Right kidney (tissue), 9 donors: ENCODE measurements around the gene LAMA5.

Experiments used
- DNase-seq: peaks from one replicate; pipeline ENCODE4 v3.0.0-alpha.2; 2016
- long read RNA-seq, 8 donors: transcript quantifications; one replicate each; lab custom pipeline, GENCODE V29; 2026

Gene LAMA5, protein sequence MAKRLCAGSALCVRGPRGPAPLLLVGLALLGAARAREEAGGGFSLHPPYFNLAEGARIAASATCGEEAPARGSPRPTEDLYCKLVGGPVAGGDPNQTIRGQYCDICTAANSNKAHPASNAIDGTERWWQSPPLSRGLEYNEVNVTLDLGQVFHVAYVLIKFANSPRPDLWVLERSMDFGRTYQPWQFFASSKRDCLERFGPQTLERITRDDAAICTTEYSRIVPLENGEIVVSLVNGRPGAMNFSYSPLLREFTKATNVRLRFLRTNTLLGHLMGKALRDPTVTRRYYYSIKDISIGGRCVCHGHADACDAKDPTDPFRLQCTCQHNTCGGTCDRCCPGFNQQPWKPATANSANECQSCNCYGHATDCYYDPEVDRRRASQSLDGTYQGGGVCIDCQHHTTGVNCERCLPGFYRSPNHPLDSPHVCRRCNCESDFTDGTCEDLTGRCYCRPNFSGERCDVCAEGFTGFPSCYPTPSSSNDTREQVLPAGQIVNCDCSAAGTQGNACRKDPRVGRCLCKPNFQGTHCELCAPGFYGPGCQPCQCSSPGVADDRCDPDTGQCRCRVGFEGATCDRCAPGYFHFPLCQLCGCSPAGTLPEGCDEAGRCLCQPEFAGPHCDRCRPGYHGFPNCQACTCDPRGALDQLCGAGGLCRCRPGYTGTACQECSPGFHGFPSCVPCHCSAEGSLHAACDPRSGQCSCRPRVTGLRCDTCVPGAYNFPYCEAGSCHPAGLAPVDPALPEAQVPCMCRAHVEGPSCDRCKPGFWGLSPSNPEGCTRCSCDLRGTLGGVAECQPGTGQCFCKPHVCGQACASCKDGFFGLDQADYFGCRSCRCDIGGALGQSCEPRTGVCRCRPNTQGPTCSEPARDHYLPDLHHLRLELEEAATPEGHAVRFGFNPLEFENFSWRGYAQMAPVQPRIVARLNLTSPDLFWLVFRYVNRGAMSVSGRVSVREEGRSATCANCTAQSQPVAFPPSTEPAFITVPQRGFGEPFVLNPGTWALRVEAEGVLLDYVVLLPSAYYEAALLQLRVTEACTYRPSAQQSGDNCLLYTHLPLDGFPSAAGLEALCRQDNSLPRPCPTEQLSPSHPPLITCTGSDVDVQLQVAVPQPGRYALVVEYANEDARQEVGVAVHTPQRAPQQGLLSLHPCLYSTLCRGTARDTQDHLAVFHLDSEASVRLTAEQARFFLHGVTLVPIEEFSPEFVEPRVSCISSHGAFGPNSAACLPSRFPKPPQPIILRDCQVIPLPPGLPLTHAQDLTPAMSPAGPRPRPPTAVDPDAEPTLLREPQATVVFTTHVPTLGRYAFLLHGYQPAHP (N-terminal part only)
- long read RNA-seq, donor 1, partial matches to known transcripts, result 0 of 2 reads
- long read RNA-seq, donor 1, other reads (novel, unspliced or antisense), result 0 of 2 reads
- long read RNA-seq, donor 2, partial matches to known transcripts, result 2,281 of 4,128 reads
- long read RNA-seq, donor 2, other reads (novel, unspliced or antisense), result 1,846 of 4,128 reads
- long read RNA-seq, donor 3, partial matches to known transcripts, result 47 of 48 reads
- long read RNA-seq, donor 3, other reads (novel, unspliced or antisense), result 0 of 48 reads
- long read RNA-seq, donor 4, partial matches to known transcripts, result 13 of 17 reads
- long read RNA-seq, donor 4, other reads (novel, unspliced or antisense), result 0 of 17 reads
- long read RNA-seq, donor 5, partial matches to known transcripts, result 70 of 113 reads
- long read RNA-seq, donor 5, other reads (novel, unspliced or antisense), result 41 of 113 reads
- long read RNA-seq, donor 6, transcript LAMA5-212 (4 exons, 780 nt), result major isoform, 5 of 24 reads
- long read RNA-seq, donor 6, partial matches to known transcripts, result 18 of 24 reads
- long read RNA-seq, donor 6, other reads (novel, unspliced or antisense), result 0 of 24 reads
- long read RNA-seq, donor 7, partial matches to known transcripts, result 2,759 of 5,190 reads
- long read RNA-seq, donor 7, other reads (novel, unspliced or antisense), result 2,426 of 5,190 reads
- long read RNA-seq, donor 8, partial matches to known transcripts, result 1,646 of 2,892 reads
- long read RNA-seq, donor 8, other reads (novel, unspliced or antisense), result 1,242 of 2,892 reads

DNA sequence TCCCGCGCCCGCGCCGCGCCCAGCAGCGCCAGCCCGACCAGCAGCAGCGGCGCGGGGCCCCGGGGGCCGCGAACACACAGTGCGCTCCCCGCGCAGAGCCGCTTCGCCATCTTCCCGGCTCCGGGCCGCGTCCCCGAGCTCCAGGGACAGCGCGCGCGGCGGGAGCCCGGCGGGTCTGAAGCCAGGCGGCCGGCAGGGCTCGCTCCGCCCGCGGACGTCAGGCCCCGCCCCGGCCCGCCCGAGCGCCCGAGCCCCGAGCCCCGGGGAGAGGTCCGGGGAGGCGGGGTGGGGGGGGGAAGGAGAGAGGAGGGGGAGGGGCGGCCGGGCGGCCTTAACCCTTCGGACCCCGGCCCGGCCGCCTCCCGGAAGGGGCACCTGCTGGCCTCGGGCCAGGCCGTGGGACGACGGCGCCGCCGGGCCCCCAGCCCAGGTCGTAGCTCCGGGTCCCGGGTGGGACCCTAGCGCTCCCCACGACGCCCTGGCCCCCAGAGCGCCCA, at the start of gene LAMA5:
Gene LAMA5 (minus strand): TSS at position 177 of the 497 bp plus-strand sequence. CDS start 67 bp downstream, at position 110.
- DNase-seq, result no peak

DNA sequence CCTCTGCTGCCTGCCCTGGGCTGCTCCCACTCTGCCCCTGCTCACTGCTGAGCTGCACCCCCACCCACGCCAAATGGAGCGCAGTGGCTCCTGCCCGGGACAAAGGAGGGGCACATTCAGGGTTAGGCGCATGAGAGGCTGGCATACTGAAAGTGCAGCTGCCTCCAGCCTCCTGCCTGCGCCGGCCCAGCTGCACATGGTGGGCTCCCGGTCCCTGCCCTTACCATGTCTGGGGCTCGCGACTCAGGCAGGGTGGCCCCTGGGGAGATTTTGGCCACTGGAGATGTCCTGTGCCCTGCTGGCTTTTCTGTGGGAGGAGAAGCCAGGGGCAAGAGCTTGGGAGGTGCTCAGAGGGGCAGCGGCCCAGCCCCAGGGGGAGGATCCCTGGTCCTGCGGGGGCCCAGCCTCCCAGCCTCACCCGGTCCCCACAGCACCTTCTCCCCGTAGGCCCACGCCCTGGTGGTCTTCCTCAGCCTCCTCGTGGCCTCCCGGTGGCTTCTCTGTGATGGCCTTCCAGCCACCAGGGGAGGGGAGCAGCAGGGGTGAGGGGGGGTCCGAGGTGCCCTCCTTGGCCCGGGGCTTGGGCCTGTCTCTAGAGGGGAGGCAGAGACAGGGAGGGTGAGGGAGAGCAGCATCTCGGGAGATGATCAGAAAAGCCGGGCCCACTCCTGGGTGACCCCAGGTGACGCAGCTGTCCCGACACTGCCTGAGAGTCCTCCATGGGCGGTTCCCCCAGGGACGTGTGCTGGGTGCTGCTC, 48.4 kb upstream of the LAMA5 start:
- DNase-seq, result no peak

DNA sequence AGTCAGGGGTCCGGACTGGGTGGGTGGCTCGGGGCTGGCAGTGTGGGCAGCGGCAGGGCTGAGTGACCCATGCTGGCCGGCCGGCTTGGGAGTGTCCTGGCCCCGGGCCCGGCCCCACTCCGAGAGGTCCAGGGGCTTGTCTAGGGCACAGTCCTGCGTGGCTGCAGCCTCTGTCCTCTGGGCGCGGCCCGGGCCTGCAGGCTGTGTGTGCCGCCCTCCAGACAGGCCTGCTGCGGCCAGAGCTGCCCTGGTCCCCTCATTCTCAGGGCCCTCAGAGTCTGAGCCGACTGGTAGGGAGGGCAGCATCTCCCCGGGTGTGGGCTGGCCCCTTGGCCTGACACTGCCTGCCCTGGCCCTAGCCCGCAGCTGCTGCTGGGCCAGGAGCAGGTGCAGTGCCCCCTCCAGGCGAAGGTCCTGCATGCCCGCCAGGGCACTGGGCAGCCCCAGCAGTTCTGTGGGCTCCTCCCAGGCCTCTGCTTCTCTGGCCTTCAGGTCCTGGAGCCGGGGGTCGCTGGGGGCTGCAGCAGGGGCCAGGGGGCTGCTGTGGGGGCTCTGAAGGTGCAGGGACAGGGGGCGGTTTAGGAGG, 46.9 kb upstream of the LAMA5 start:
- DNase-seq, result no peak

DNA sequence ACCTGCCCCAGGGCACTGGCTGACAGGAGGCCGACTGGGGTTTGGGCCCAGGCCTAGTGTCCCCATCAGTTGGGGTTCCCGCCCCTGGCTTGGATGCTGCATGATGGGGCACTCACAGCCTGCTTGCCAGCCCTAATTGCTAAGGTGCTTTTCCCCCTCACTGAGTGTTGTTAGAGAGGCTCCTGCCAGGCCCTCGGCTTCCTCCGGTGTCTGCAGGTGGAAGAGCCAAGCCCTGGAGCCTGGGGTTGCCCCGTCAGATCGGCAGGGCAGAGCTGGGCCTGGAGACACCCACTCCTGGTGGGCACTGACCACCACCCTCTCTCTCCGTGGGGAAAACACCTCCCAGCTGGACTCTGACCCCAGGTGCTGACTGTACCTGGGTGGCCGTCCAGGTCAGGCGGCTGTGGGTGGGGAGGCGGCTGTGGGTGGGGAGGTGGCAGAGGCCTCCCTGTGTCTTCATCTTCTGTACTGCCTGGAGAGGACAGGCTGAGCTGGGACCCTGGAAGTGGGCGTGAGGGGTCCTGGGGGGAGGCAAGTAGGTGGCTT, 46.0 kb upstream of the LAMA5 start:
- no peak for DNase-seq

GRCh38 chr20:62412194-62413024, 45.3 kb upstream of the LAMA5 start:
- DNase-seq, result no peak

- DNase-seq, result no peak
Observed at GRCh38 chr20:62411479-62412193, 44.5 kb upstream of the LAMA5 start.

GRCh38 chr20:62410746-62411478, 43.8 kb upstream of the LAMA5 start:
- DNase-seq, result no peak

GRCh38 chr20:62409931-62410745, 43.0 kb upstream of the LAMA5 start:
- DNase-seq, result peak; percentile 66

DNA sequence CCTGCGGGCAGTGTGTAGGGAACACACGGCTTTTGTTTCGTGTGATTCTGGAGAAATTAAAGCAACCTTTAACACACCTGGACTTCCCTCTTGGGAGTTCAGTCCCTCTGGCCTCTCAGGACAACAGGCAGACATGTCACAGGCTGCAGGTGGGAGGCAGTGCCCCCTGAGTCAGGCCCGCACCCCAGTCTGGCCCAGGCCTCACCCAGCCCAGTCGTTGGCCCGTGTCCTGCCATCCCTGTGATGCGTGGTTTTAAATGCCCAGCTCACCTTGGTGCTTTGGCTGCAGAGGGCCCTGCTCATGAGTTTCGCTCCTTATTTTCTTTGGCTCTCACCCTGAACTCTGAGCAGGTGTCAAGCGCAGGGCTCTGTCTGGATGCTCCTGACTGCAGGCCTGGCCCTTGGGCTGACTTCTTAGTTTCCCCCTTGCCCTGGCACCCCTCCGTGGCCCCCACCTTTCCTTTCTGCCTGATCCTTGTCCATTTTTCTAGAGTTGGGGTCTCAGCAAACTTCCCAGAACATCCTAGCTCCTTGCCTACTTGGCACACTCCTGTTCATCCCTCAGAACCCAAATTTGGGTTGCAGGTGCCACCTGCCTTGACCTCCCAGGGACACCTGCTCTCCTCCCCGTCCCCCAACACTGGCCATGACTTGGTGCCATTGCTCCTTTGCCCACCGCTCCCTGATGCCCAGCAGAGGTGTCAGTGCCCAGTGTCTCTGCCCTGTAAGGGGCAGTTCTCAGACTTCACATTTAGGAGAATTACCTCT, 42.2 kb upstream of the LAMA5 start:
- no peak for DNase-seq

DNA sequence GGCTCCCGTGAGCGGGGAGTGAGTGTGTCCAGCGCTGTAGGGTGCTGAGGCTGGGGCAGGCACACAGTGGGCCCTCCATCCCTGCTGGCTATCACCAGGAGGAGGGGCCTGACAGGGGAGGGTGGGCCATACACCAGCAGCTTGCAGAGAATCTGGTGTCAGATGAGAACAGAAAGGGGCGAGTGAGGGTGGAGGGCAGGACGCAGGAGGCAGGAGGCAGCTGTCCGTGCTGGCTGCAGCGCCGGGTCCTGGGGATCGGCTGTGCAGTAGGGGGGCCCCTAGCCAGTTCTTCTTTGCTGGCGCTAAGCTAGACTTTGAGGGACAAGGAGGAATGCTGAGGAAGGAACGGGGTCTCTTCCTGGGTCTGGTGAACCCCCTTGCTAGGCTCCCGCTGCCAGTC, 41.5 kb upstream of the LAMA5 start:
- DNase-seq, result no peak

DNA sequence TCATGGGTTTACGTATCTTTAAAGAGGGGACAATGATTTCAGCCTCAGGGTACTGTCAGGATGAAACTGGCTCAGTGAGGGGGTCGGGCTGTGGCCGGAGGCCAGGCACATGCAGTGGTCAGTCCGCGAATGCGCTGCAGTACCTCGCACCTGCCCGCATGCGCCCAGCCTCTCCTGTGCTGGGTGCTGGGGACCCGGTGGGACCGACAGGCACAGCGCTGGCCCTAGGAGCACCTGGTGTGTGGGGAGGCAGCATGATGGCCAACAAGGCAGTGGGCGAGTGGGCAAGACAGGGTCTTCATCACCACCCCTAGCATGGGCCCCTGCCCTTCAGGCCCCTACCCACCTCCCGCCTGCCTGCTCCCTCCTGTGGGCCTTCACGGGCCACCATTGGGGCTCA, 40.9 kb upstream of the LAMA5 start:
- DNase-seq, result no peak

GRCh38 chr20:62407221-62407992, 40.3 kb upstream of the LAMA5 start, which contains the start of gene CABLES2:
CABLES2 (minus strand) TSS chr20:62407285; CDS start chr20:62407276, 9 bp downstream.
- DNase-seq, result peak; percentile 75

DNA sequence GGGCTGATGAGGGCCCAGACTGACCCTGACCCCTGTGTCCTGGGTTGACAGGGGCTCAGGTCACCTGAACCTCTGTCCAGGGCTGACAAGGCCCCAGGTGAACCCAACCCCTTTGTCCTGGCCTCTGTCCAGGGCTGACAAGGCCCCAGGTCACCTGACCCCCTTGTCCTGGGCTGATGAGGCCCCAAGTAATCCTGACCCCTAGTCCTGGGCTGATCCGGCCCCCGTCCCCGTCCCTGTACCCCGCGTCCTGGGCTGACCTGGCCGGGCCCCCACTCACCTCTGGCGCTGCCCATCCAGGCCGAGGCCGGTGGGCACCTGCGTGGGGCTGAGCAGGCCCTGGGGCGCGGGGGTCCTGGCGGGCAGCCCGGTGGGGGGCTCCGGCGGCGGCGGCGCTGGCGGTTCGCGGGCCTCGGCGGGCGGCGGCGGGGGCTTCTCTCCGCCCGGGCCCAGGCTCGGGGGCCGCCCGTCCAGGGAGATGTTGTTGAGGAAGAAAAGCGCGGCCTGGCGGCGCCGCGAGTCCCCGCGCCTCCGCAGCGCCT, 39.6 kb upstream of the LAMA5 start:
- no peak for DNase-seq
